Measurements from ENCODE around the gene LOC128125822.

The LOC128125822 gene

GRCh38 chr6:63581355-63582013 is 9.2 kb downstream of the LOC128125822 start:
- no peak overlapping the region for H3K4me3 ChIP-seq (ENCODE audit: low read length)
- H3K9me2 ChIP-seq (replicated peaks; ENCODE audit: low read length): no peaks in the 10 kb centered on the region
- no peak overlapping the region for H3K9ac ChIP-seq (ENCODE audit: low read length)
- POLR2A ChIA-PET (ENCODE audit: unreplicated experiment): no interaction called here
- H3F3A ChIP-seq (ENCODE audit: low read length, unreplicated experiment): peaks cover 11% of the 10 kb centered on the region
- CTCF ChIA-PET: no interaction called here
- intact Hi-C loops (cut with micrococcal nuclease): no loop called here
- H4K20me1 ChIP-seq (ENCODE audit: low read length): peaks cover 45% of the 10 kb centered on the region
- H3K9me3 ChIP-seq (ENCODE audit: low read length): no peaks in the 10 kb centered on the region
- DNase-seq (no peak), ATAC-seq (no peak)
- no peak overlapping the region for H3K4me2 ChIP-seq (ENCODE audit: low read length)
- TF ChIP-seq EZH2 (IDR thresholded peaks at IDR 0.05; ENCODE audit: low read length, unreplicated experiment) (no peak), EZH2phosphoT487 (IDR thresholded peaks at IDR 0.05; ENCODE audit: borderline replicate concordance, low read length) (no peak)
- TF ChIP-seq, protein P1, sequence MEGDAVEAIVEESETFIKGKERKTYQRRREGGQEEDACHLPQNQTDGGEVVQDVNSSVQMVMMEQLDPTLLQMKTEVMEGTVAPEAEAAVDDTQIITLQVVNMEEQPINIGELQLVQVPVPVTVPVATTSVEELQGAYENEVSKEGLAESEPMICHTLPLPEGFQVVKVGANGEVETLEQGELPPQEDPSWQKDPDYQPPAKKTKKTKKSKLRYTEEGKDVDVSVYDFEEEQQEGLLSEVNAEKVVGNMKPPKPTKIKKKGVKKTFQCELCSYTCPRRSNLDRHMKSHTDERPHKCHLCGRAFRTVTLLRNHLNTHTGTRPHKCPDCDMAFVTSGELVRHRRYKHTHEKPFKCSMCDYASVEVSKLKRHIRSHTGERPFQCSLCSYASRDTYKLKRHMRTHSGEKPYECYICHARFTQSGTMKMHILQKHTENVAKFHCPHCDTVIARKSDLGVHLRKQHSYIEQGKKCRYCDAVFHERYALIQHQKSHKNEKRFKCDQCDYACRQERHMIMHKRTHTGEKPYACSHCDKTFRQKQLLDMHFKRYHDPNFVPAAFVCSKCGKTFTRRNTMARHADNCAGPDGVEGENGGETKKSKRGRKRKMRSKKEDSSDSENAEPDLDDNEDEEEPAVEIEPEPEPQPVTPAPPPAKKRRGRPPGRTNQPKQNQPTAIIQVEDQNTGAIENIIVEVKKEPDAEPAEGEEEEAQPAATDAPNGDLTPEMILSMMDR (conservative IDR thresholded peaks at IDR 0.05; ENCODE audit: low read depth, low read length): no peak
- no peaks in the 10 kb centered on the region for H3K27me3 ChIP-seq (ENCODE audit: low read length)
- peaks cover 15% of the 10 kb centered on the region for H3K79me2 ChIP-seq (ENCODE audit: low read length)
- H3K4me1 ChIP-seq (ENCODE audit: insufficient read depth, low read length): no peaks in the 10 kb centered on the region
- no peak overlapping the region for H3K27ac ChIP-seq (ENCODE audit: low read length)
- H3K36me3 ChIP-seq (ENCODE audit: low read depth, low read length): peaks cover 56% of the 10 kb centered on the region
- BruUV-seq (replicated peaks): no TSS peak
- H2AFZ ChIP-seq (ENCODE audit: low read length): no peak overlapping the region

DNA sequence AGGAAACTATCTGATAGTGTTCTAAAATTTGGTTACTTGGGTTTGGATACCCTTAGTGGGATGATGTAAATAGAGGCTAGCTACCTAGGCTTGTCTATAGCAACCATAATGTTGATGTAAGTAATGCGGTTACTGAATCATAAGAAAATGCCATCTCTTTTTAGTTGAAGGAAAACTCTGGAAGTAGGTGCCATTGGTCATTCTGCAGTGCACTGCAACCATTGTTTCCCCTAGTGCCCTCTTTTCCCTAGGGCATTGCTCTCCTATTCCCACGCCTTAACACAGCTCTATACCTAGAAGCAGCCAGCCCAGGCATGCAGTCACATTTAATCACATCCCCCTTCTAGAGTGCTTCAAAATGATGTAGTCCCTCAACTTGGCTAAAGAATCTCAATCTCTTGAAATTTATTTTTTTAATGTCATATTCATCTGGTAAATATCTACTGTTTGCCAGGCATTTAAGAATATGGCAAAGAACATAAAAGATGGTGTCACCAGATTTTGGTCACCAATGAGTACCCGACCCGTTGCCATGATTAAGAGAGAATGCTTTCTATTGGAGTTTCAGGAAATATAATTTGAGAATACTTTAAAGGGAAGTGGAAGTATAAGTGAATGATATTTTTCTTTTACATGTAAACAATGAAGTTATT is 10.4 kb downstream of the LOC128125822 start:
- H4K20me1 ChIP-seq (ENCODE audit: low read length): peaks cover 34% of the 10 kb centered on the region; the same call in 1 of the 2 replicates
- ATAC-seq: no peak

More for the DNA sequence above, 10.4 kb downstream of the LOC128125822 start:
- DNase-seq: no peak
- H3K9me3 ChIP-seq (ENCODE audit: low read length): no peaks in the 10 kb centered on the region
- ChIA-PET CTCF (no interaction called here), POLR2A (ENCODE audit: unreplicated experiment) (no interaction called here)
- no peak for TF ChIP-seq EZH2 (IDR thresholded peaks at IDR 0.05; ENCODE audit: low read length, unreplicated experiment)
- TF ChIP-seq, protein P1 (conservative IDR thresholded peaks at IDR 0.05; ENCODE audit: low read depth, low read length): no peak
- no peak for TF ChIP-seq EZH2phosphoT487 (IDR thresholded peaks at IDR 0.05; ENCODE audit: borderline replicate concordance, low read length)
- no peak overlapping the region for H2AFZ ChIP-seq (ENCODE audit: low read length)
- peaks cover 11% of the 10 kb centered on the region for H3F3A ChIP-seq (ENCODE audit: low read length, unreplicated experiment)
- no peak overlapping the region for H3K27ac ChIP-seq (ENCODE audit: low read length)
- H3K4me1 ChIP-seq (ENCODE audit: insufficient read depth, low read length): no peaks in the 10 kb centered on the region
- intact Hi-C loops (cut with micrococcal nuclease): no loop called here
- H3K79me2 ChIP-seq (ENCODE audit: low read length): peaks cover 5% of the 10 kb centered on the region; the same call in 1 of the 2 replicates
- H3K36me3 ChIP-seq (ENCODE audit: low read depth, low read length): peaks cover 45% of the 10 kb centered on the region
- no peak overlapping the region for H3K4me3 ChIP-seq (ENCODE audit: low read length)
- H3K27me3 ChIP-seq (ENCODE audit: low read length): no peaks in the 10 kb centered on the region
- no peaks in the 10 kb centered on the region for H3K9me2 ChIP-seq (replicated peaks; ENCODE audit: low read length)
- H3K9ac ChIP-seq (ENCODE audit: low read length): no peak overlapping the region
- no TSS peak for BruUV-seq (replicated peaks)
- no peak overlapping the region for H3K4me2 ChIP-seq (ENCODE audit: low read length)

Data from PC-3 (cell line).